ENCODE data around the gene MERTK.
A peak's percentile ranks its signal among the peaks of the same experiment; 100 is the strongest.

MERTK gene

GRCh38 chr2:112053917-112054846, 155.8 kb downstream of the MERTK start:
- TF ChIP-seq CTCF (IDR thresholded peaks at IDR 0.05; ENCODE audit: control extremely low read depth, extremely low read depth, low read depth, missing control alignments): no peak
- peak; percentile 91 for DNase-seq (ENCODE audit: extremely low spot score)
- CTCF ChIA-PET: interaction anchor here (1.3 to 3.0 kb wide), 3 partner anchors 9 to 166 kb away, joined by 4 to 15 read pairs (median 4); no protein-coding TSS in a partner anchor
- POLR2A ChIA-PET: interaction anchor here (0.6 to 0.7 kb wide), 2 partner anchors 34 to 201 kb away, joined by 3 read pairs; partner anchors contain the start of gene ZC3H8

- POLR2A ChIA-PET: interaction anchor here (0.6 to 0.7 kb wide), 3 partner anchors 33 to 200 kb away, joined by 3 read pairs; partner anchors contain the start of gene ZC3H8
- peak; percentile 95 for DNase-seq (ENCODE audit: extremely low spot score)
- TF ChIP-seq CTCF (IDR thresholded peaks at IDR 0.05; ENCODE audit: control extremely low read depth, extremely low read depth, low read depth, missing control alignments): no peak
- CTCF ChIA-PET: interaction anchor here (1.3 to 1.8 kb wide), 2 partner anchors 9 to 18 kb away, joined by 4 read pairs; no protein-coding TSS in a partner anchor
Measured at GRCh38 chr2:112054847-112055729, 156.7 kb downstream of the MERTK start, which contains the start of gene TMEM87B. Gene TMEM87B, plus strand, starts transcription at chr2:112055269. Its CDS starts 323 bp downstream, at chr2:112055592.

GRCh38 chr2:112055730-112056625, 157.6 kb downstream of the MERTK start:
- no peak for TF ChIP-seq CTCF (IDR thresholded peaks at IDR 0.05; ENCODE audit: control extremely low read depth, extremely low read depth, low read depth, missing control alignments)
- no peak for DNase-seq (ENCODE audit: extremely low spot score)
- ChIA-PET POLR2A (no interaction called here), CTCF (interaction anchor here (1.8 kb wide), 1 partner anchor 17 kb away, joined by 4 read pairs; no protein-coding TSS in a partner anchor)

GRCh38 chr2:112056626-112056987, 158.2 kb downstream of the MERTK start:
- POLR2A ChIA-PET: no interaction called here
- no peak for TF ChIP-seq CTCF (IDR thresholded peaks at IDR 0.05; ENCODE audit: control extremely low read depth, extremely low read depth, low read depth, missing control alignments)
- CTCF ChIA-PET: no interaction called here
- DNase-seq (ENCODE audit: extremely low spot score): no peak

GRCh38 chr2:112059671-112060070, 161.3 kb downstream of the MERTK start:
- TF ChIP-seq CTCF (IDR thresholded peaks at IDR 0.05; ENCODE audit: control extremely low read depth, extremely low read depth, low read depth, missing control alignments): no peak
- CTCF ChIA-PET: interaction anchor here (1.1 kb wide), 1 partner anchor 10 kb away, joined by 3 read pairs; no protein-coding TSS in a partner anchor
- no peak for DNase-seq (ENCODE audit: extremely low spot score)
- POLR2A ChIA-PET: no interaction called here
